ENCODE data around the gene GIGYF2. TPM values are rescaled to one million over a fixed set of nuclear protein-coding genes. Genes with fewer than 3 reads are reported as not detected.

Gene GIGYF2
- total and polyA plus RNA-seq, 5 donors from 2014 or later, result 15.2 to 75.6 (median 19.3) TPM

DNA sequence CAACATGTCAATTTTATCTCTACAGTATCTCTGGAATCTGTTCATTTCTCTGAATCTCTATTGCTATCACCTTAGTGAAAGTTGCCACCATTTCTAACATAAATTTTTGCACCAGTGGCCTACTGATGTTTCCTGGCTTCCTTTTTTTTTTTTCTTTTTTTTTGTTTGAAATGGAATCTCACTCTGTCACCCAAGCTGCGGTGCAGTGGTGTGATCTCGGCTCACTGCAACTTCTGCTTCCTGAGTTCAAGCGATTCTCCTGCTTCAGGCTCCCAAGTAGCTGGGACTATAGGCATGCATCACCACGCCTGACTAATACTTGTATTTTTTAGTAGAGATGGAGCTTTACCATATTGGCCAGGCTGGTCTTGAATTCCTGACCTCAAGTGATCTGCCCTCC lies 44.2 kb downstream of the GIGYF2 start:
- no peak overlapping the region for H3K27ac ChIP-seq (ENCODE audit: insufficient read depth, low read length, poor library complexity, severe bottlenecking)
- H3K9me3 ChIP-seq (ENCODE audit: control insufficient read depth in 2 of 2, low read length in 2 of 2), result no peaks in the 10 kb centered on the region
- peaks cover 8 to 23% (median 18%) of the 10 kb centered on the region in 4 donors for H3K4me1 Mint-ChIP-seq
- peak overlapping the region in 1 of 3 donors; percentile 10 for H3K27ac Mint-ChIP-seq
- H3K4me3 ChIP-seq (ENCODE audit: low read depth, low read length), result no peak overlapping the region
- ATAC-seq (ENCODE audit: low read depth in 2 of 2) (no peak), DNase-seq (no peak)
- H3K4me3 Mint-ChIP-seq, result no peak overlapping the region
- H3K36me3 Mint-ChIP-seq, result peaks cover 19% of the 10 kb centered on the region
- H3K4me1 ChIP-seq (ENCODE audit: control insufficient read depth, insufficient read depth, low read length, poor library complexity, severe bottlenecking), result no peaks in the 10 kb centered on the region
- no peaks in the 10 kb centered on the region for H3K9me3 Mint-ChIP-seq
- H3K27me3 Mint-ChIP-seq, result no peaks in the 10 kb centered on the region
- H3K27me3 ChIP-seq (ENCODE audit: control insufficient read depth, insufficient read depth, low read length), result no peaks in the 10 kb centered on the region
- H3K36me3 ChIP-seq (ENCODE audit: control insufficient read depth, insufficient read depth, low read length), result peaks cover 19% of the 10 kb centered on the region

DNA sequence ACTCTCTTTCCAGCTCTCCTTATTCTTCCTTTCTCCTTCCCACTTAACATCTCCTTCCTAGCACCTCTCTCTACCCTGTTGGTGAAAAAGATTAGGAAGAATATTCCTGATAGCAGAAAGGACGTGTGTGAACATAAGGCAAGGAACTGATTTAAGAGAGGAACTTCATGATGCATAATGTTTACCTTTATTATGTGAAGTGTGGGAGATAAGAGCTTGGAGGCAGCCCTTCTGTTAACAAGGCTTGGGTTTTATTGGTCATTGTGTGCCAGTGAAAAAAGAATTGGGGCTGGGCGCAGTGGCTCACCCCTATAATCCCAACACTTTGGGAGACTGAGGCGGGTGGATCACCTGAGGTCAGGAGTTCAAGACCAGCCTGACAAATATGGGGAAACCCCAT lies 44.8 kb downstream of the GIGYF2 start:
- Histone ChIP-seq H3K27me3 (ENCODE audit: control insufficient read depth, insufficient read depth, low read length) (no peaks in the 10 kb centered on the region), H3K36me3 (ENCODE audit: control insufficient read depth, insufficient read depth, low read length) (peaks cover 16% of the 10 kb centered on the region), H3K9me3 (ENCODE audit: control insufficient read depth in 2 of 2, low read length in 2 of 2) (no peaks in the 10 kb centered on the region), H3K4me3 (ENCODE audit: low read depth, low read length) (no peak overlapping the region), H3K27ac (ENCODE audit: insufficient read depth, low read length, poor library complexity, severe bottlenecking) (no peak overlapping the region), H3K4me1 (ENCODE audit: control insufficient read depth, insufficient read depth, low read length, poor library complexity, severe bottlenecking) (no peaks in the 10 kb centered on the region)
- Mint-ChIP-seq H3K36me3 (peaks cover 18% of the 10 kb centered on the region), H3K27ac (peak overlapping the region in 1 of 3 donors; percentile 10), H3K9me3 (no peaks in the 10 kb centered on the region), H3K4me1 (peaks cover 8 to 23% (median 18%) of the 10 kb centered on the region in 4 donors), H3K27me3 (no peaks in the 10 kb centered on the region), H3K4me3 (no peak overlapping the region)
- no peak for ATAC-seq (ENCODE audit: low read depth in 2 of 2)
- no peak for DNase-seq

DNA sequence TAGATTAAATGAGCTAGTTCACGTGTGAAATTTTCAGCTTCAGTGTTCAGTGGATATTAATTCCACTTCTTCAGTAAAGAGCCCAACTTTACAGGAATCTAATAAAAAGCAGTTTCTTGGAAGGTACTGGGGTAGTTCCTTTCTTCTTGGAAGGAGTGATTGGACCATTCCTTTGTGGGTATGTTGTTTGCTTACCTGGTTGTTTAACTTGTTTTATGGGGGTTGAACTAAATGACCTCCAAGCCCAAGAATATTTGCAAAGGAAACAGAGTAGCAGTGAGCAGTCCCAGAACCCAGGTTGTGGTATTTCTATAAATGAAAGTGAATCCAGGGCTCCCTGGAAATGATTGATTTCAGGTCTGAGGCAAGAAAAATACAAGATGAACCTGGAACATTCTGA lies 47.8 kb downstream of the GIGYF2 start:
- Mint-ChIP-seq H3K4me3 (no peak overlapping the region), H3K36me3 (peaks cover 30% of the 10 kb centered on the region), H3K9me3 (no peaks in the 10 kb centered on the region), H3K27ac (peak overlapping the region in 1 of 3 donors; percentile 39), H3K27me3 (no peaks in the 10 kb centered on the region), H3K4me1 (peaks cover 5 to 23% (median 18%) of the 10 kb centered on the region in 4 donors)
- Histone ChIP-seq H3K27me3 (ENCODE audit: control insufficient read depth, insufficient read depth, low read length) (no peaks in the 10 kb centered on the region), H3K9me3 (ENCODE audit: control insufficient read depth in 2 of 2, low read length in 2 of 2) (no peaks in the 10 kb centered on the region), H3K4me1 (ENCODE audit: control insufficient read depth, insufficient read depth, low read length, poor library complexity, severe bottlenecking) (no peaks in the 10 kb centered on the region), H3K27ac (ENCODE audit: insufficient read depth, low read length, poor library complexity, severe bottlenecking) (no peak overlapping the region), H3K36me3 (ENCODE audit: control insufficient read depth, insufficient read depth, low read length) (peaks cover 32% of the 10 kb centered on the region), H3K4me3 (ENCODE audit: low read depth, low read length) (no peak overlapping the region)
- ATAC-seq (ENCODE audit: low read depth in 2 of 2) (no peak), DNase-seq (peak in 1 of 3 donors; percentile 18)

DNA sequence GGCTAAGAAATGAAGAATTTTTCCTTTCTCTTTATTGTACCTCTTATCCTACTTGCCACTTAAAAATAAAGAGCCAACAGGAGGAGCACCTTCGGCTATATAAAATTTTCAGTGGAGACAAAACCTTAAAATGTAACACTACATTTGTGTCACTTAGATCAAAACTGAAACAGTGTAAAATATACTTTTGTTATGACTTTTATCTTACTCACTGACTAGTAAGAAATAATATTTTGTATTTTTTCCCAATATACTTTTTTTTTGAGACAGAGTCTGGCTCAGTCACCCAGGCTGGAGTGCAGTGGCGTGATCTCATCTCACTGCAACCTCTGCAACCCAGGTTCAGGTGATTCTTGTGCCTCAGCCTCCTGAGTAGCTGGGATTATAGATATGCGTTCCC lies 50.9 kb downstream of the GIGYF2 start:
- DNase-seq (no peak), ATAC-seq (ENCODE audit: low read depth in 2 of 2) (no peak)
- no peaks in the 10 kb centered on the region for H3K9me3 ChIP-seq (ENCODE audit: control insufficient read depth in 2 of 2, low read length in 2 of 2)
- Mint-ChIP-seq H3K4me1 (peaks cover 0 to 14% (median 12%) of the 10 kb centered on the region in 4 donors), H3K27me3 (no peaks in the 10 kb centered on the region), H3K27ac (no peak overlapping the region), H3K36me3 (peaks cover 28% of the 10 kb centered on the region), H3K4me3 (no peak overlapping the region), H3K9me3 (no peaks in the 10 kb centered on the region)
- no peaks in the 10 kb centered on the region for H3K27me3 ChIP-seq (ENCODE audit: control insufficient read depth, insufficient read depth, low read length)
- H3K36me3 ChIP-seq (ENCODE audit: control insufficient read depth, insufficient read depth, low read length), result peaks cover 50% of the 10 kb centered on the region
- no peak overlapping the region for H3K4me3 ChIP-seq (ENCODE audit: low read depth, low read length)
- H3K4me1 ChIP-seq (ENCODE audit: control insufficient read depth, insufficient read depth, low read length, poor library complexity, severe bottlenecking), result no peaks in the 10 kb centered on the region
- no peak overlapping the region for H3K27ac ChIP-seq (ENCODE audit: insufficient read depth, low read length, poor library complexity, severe bottlenecking)

- Mint-ChIP-seq H3K36me3 (peaks cover 32% of the 10 kb centered on the region), H3K27me3 (no peaks in the 10 kb centered on the region), H3K9me3 (no peaks in the 10 kb centered on the region), H3K4me1 (peaks cover 0 to 8% (median 1%) of the 10 kb centered on the region in 4 donors), H3K4me3 (no peak overlapping the region), H3K27ac (peak overlapping the region in 1 of 3 donors; percentile 0)
- Histone ChIP-seq H3K4me1 (ENCODE audit: control insufficient read depth, insufficient read depth, low read length, poor library complexity, severe bottlenecking) (no peaks in the 10 kb centered on the region), H3K27me3 (ENCODE audit: control insufficient read depth, insufficient read depth, low read length) (no peaks in the 10 kb centered on the region), H3K9me3 (ENCODE audit: control insufficient read depth in 2 of 2, low read length in 2 of 2) (no peaks in the 10 kb centered on the region), H3K4me3 (ENCODE audit: low read depth, low read length) (no peak overlapping the region), H3K27ac (ENCODE audit: insufficient read depth, low read length, poor library complexity, severe bottlenecking) (no peak overlapping the region), H3K36me3 (ENCODE audit: control insufficient read depth, insufficient read depth, low read length) (peaks cover 53% of the 10 kb centered on the region)
- ATAC-seq (ENCODE audit: low read depth in 2 of 2) (no peak), DNase-seq (no peak)
Measured at GRCh38 chr2:232749331-232749730, 52.2 kb downstream of the GIGYF2 start.

- Histone ChIP-seq H3K27ac (ENCODE audit: insufficient read depth, low read length, poor library complexity, severe bottlenecking) (no peak overlapping the region), H3K27me3 (ENCODE audit: control insufficient read depth, insufficient read depth, low read length) (no peaks in the 10 kb centered on the region), H3K4me3 (ENCODE audit: low read depth, low read length) (no peak overlapping the region), H3K36me3 (ENCODE audit: control insufficient read depth, insufficient read depth, low read length) (peaks cover 53% of the 10 kb centered on the region), H3K9me3 (ENCODE audit: control insufficient read depth in 2 of 2, low read length in 2 of 2) (no peaks in the 10 kb centered on the region), H3K4me1 (ENCODE audit: control insufficient read depth, insufficient read depth, low read length, poor library complexity, severe bottlenecking) (no peaks in the 10 kb centered on the region)
- Mint-ChIP-seq H3K4me3 (no peak overlapping the region), H3K27me3 (no peaks in the 10 kb centered on the region), H3K4me1 (peaks cover 0 to 6% (median 0%) of the 10 kb centered on the region in 4 donors), H3K36me3 (peaks cover 33% of the 10 kb centered on the region), H3K27ac (no peak overlapping the region), H3K9me3 (no peaks in the 10 kb centered on the region)
- ATAC-seq (ENCODE audit: low read depth in 2 of 2) (no peak), DNase-seq (no peak)
Measured at GRCh38 chr2:232750135-232750671, 53.1 kb downstream of the GIGYF2 start.

DNA sequence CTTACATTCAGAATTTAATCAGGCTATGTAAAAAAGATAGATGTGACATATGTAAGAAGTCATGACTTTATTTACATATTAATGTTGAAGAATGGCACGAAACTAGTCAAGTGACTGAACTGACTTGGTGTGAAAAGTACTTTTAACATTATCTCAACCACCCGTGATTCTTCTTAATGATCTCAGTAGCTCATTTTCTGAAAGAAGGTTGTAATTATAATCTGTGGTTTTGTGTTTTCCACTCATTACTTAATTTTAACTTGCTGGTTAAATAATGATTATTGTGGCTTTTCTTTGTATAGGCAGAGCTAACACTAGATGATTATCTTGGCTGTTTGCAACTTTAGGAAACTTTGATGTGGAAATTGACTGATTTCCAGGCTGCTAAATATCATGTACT lies 60.8 kb downstream of the GIGYF2 start:
- H3K27ac Mint-ChIP-seq, result peak overlapping the region in 2 of 3 donors; percentile 39 to 62
- no peak overlapping the region for H3K4me3 Mint-ChIP-seq
- no peaks in the 10 kb centered on the region for H3K9me3 Mint-ChIP-seq

GRCh38 chr2:232761301-232761907 lies 64.3 kb downstream of the GIGYF2 start:
- Mint-ChIP-seq H3K27ac (no peak overlapping the region), H3K4me3 (no peak overlapping the region), H3K36me3 (peaks cover 37% of the 10 kb centered on the region), H3K27me3 (no peaks in the 10 kb centered on the region), H3K9me3 (no peaks in the 10 kb centered on the region), H3K4me1 (peaks cover 17 to 23% (median 21%) of the 10 kb centered on the region in 4 donors)
- Histone ChIP-seq H3K36me3 (ENCODE audit: control insufficient read depth, insufficient read depth, low read length) (peaks cover 49% of the 10 kb centered on the region), H3K27ac (ENCODE audit: insufficient read depth, low read length, poor library complexity, severe bottlenecking) (no peak overlapping the region), H3K4me3 (ENCODE audit: low read depth, low read length) (no peak overlapping the region), H3K4me1 (ENCODE audit: control insufficient read depth, insufficient read depth, low read length, poor library complexity, severe bottlenecking) (peaks cover 13% of the 10 kb centered on the region), H3K27me3 (ENCODE audit: control insufficient read depth, insufficient read depth, low read length) (no peaks in the 10 kb centered on the region), H3K9me3 (ENCODE audit: control insufficient read depth in 2 of 2, low read length in 2 of 2) (no peaks in the 10 kb centered on the region)
- ATAC-seq (ENCODE audit: low read depth in 2 of 2) (peak; percentile 69 to 71), DNase-seq (peak; percentile 10 to 71 (median 49))

More for the DNA sequence above, 60.8 kb downstream of the GIGYF2 start:
- Mint-ChIP-seq H3K36me3 (peaks cover 27% of the 10 kb centered on the region), H3K4me1 (peaks cover 21 to 27% (median 25%) of the 10 kb centered on the region in 4 donors), H3K27me3 (no peaks in the 10 kb centered on the region)
- Histone ChIP-seq H3K9me3 (ENCODE audit: control insufficient read depth in 2 of 2, low read length in 2 of 2) (no peaks in the 10 kb centered on the region), H3K36me3 (ENCODE audit: control insufficient read depth, insufficient read depth, low read length) (peaks cover 41% of the 10 kb centered on the region), H3K4me3 (ENCODE audit: low read depth, low read length) (no peak overlapping the region), H3K4me1 (ENCODE audit: control insufficient read depth, insufficient read depth, low read length, poor library complexity, severe bottlenecking) (peaks cover 13% of the 10 kb centered on the region), H3K27me3 (ENCODE audit: control insufficient read depth, insufficient read depth, low read length) (no peaks in the 10 kb centered on the region), H3K27ac (ENCODE audit: insufficient read depth, low read length, poor library complexity, severe bottlenecking) (peak overlapping the region; percentile 36)
- ATAC-seq (ENCODE audit: low read depth in 2 of 2) (no peak), DNase-seq (peak in 1 of 3 donors; percentile 34)
